ENCODE results near the gene GRID2.

GRID2 gene

GRCh38 chr4:93080316-93080715 lies 776.5 kb downstream of the GRID2 start:
- Histone ChIP-seq H3K36me3 (ENCODE audit: control insufficient read depth, insufficient read depth, low read length, severe bottlenecking) (no peaks in the 10 kb centered on the region), H3K27me3 (replicated peaks; ENCODE audit: control insufficient read depth, insufficient read depth, low read length) (no peaks in the 10 kb centered on the region), H3K9me3 (ENCODE audit: control insufficient read depth, low read length) (no peaks in the 10 kb centered on the region), H3K4me3 (ENCODE audit: low read length) (no peak overlapping the region), H3K4me1 (ENCODE audit: control insufficient read depth, insufficient read depth, low read length) (no peaks in the 10 kb centered on the region), H3K9ac (ENCODE audit: low read length) (no peak overlapping the region)
- DNase-seq (ENCODE audit: low read depth), result no peak

GRCh38 chr4:93084599-93085305 lies 781.0 kb downstream of the GRID2 start:
- no peak for DNase-seq (ENCODE audit: low read depth)
- H3K4me3 ChIP-seq (ENCODE audit: low read length), result no peak overlapping the region
- no peaks in the 10 kb centered on the region for H3K36me3 ChIP-seq (ENCODE audit: control insufficient read depth, insufficient read depth, low read length, severe bottlenecking)
- no peak overlapping the region for H3K9ac ChIP-seq (ENCODE audit: low read length)
- no peaks in the 10 kb centered on the region for H3K9me3 ChIP-seq (ENCODE audit: control insufficient read depth, low read length)
- H3K4me1 ChIP-seq (ENCODE audit: control insufficient read depth, insufficient read depth, low read length), result peaks cover 4% of the 10 kb centered on the region
- H3K27me3 ChIP-seq (replicated peaks; ENCODE audit: control insufficient read depth, insufficient read depth, low read length), result no peaks in the 10 kb centered on the region

- H3K9ac ChIP-seq (ENCODE audit: low read length), result no peak overlapping the region
- H3K9me3 ChIP-seq (ENCODE audit: control insufficient read depth, low read length), result no peaks in the 10 kb centered on the region
- peaks cover 4% of the 10 kb centered on the region for H3K4me1 ChIP-seq (ENCODE audit: control insufficient read depth, insufficient read depth, low read length)
- no peak for DNase-seq (ENCODE audit: low read depth)
- no peaks in the 10 kb centered on the region for H3K27me3 ChIP-seq (replicated peaks; ENCODE audit: control insufficient read depth, insufficient read depth, low read length)
- no peaks in the 10 kb centered on the region for H3K36me3 ChIP-seq (ENCODE audit: control insufficient read depth, insufficient read depth, low read length, severe bottlenecking)
- H3K4me3 ChIP-seq (ENCODE audit: low read length), result no peak overlapping the region
Observed at GRCh38 chr4:93086356-93086755, 782.6 kb downstream of the GRID2 start.

DNA sequence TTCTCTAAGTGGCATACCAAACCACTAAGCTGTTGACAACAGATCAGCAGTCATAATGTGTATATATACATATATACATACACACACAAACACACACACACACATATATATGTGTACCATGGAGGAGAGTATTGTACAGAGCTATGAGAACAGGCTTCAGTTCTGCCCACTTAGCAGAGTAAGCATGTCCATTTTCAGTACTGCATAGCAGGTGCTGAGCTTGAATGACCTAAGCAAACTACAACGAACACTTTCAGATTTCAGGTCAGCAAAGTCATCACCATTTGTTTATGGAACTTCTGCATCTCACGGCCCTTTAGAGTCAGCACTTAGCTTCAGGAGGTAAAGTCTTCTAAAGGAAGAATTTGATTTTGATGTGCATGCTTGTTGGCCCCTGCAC lies 789.0 kb downstream of the GRID2 start:
- Histone ChIP-seq H3K27me3 (replicated peaks; ENCODE audit: control insufficient read depth, insufficient read depth, low read length) (no peaks in the 10 kb centered on the region), H3K4me1 (ENCODE audit: control insufficient read depth, insufficient read depth, low read length) (peaks cover 4% of the 10 kb centered on the region), H3K36me3 (ENCODE audit: control insufficient read depth, insufficient read depth, low read length, severe bottlenecking) (no peaks in the 10 kb centered on the region), H3K9ac (ENCODE audit: low read length) (no peak overlapping the region), H3K4me3 (ENCODE audit: low read length) (no peak overlapping the region), H3K9me3 (ENCODE audit: control insufficient read depth, low read length) (no peaks in the 10 kb centered on the region)
- DNase-seq (ENCODE audit: low read depth), result no peak

GRCh38 chr4:93103042-93103441 lies 799.3 kb downstream of the GRID2 start:
- Histone ChIP-seq H3K4me3 (ENCODE audit: low read length) (no peak overlapping the region), H3K9ac (ENCODE audit: low read length) (no peak overlapping the region), H3K36me3 (ENCODE audit: control insufficient read depth, insufficient read depth, low read length, severe bottlenecking) (no peaks in the 10 kb centered on the region), H3K27me3 (replicated peaks; ENCODE audit: control insufficient read depth, insufficient read depth, low read length) (no peaks in the 10 kb centered on the region), H3K9me3 (ENCODE audit: control insufficient read depth, low read length) (no peaks in the 10 kb centered on the region), H3K4me1 (ENCODE audit: control insufficient read depth, insufficient read depth, low read length) (no peaks in the 10 kb centered on the region)
- DNase-seq (ENCODE audit: low read depth), result no peak

DNA sequence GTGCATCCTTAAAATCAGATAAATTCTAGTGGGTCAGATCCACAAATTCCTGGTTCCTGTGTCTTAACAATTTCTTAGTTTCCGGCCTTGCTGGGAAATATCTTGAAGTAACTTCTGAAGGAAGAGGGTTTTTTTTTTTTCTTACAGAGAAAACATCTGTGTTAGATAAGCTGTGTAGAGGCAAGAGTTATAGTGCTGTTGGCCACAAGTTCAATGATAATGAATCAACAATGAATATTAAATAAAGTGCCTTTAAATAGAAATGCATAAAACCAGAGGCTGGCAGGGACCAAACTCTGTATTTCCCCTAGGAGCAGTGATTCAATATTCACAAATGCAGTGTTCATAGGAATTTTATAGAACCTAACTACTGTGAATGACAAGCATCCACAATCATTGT lies 812.9 kb downstream of the GRID2 start:
- Histone ChIP-seq H3K4me3 (ENCODE audit: low read length) (no peak overlapping the region), H3K9me3 (ENCODE audit: control insufficient read depth, low read length) (no peaks in the 10 kb centered on the region), H3K9ac (ENCODE audit: low read length) (no peak overlapping the region), H3K27me3 (replicated peaks; ENCODE audit: control insufficient read depth, insufficient read depth, low read length) (no peaks in the 10 kb centered on the region), H3K4me1 (ENCODE audit: control insufficient read depth, insufficient read depth, low read length) (no peaks in the 10 kb centered on the region), H3K36me3 (ENCODE audit: control insufficient read depth, insufficient read depth, low read length, severe bottlenecking) (no peaks in the 10 kb centered on the region)
- DNase-seq (ENCODE audit: low read depth), result no peak

DNA sequence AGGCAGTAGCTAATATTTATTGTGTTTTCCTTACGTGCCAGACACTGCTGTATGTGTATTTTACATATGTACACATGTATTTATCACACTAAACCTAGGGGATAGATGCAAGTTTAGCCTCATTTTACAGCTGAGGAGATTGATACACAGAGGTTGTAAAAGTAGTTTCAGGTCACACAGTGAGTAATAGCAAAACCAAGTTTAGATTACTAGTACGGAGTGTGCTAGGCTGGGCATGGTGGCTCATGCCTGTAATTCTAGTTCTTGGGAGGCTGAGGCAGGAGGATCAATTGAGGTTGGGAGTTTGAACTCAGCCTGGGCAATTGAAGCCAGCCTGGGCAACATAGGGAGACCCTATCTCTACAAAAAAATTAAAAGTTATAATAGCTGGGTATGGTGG lies 823.7 kb downstream of the GRID2 start:
- H3K9me3 ChIP-seq (ENCODE audit: control insufficient read depth, low read length), result no peaks in the 10 kb centered on the region
- no peak overlapping the region for H3K9ac ChIP-seq (ENCODE audit: low read length)
- no peaks in the 10 kb centered on the region for H3K27me3 ChIP-seq (replicated peaks; ENCODE audit: control insufficient read depth, insufficient read depth, low read length)
- no peak overlapping the region for H3K4me3 ChIP-seq (ENCODE audit: low read length)
- no peaks in the 10 kb centered on the region for H3K4me1 ChIP-seq (ENCODE audit: control insufficient read depth, insufficient read depth, low read length)
- no peaks in the 10 kb centered on the region for H3K36me3 ChIP-seq (ENCODE audit: control insufficient read depth, insufficient read depth, low read length, severe bottlenecking)
- no peak for DNase-seq (ENCODE audit: low read depth)

DNA sequence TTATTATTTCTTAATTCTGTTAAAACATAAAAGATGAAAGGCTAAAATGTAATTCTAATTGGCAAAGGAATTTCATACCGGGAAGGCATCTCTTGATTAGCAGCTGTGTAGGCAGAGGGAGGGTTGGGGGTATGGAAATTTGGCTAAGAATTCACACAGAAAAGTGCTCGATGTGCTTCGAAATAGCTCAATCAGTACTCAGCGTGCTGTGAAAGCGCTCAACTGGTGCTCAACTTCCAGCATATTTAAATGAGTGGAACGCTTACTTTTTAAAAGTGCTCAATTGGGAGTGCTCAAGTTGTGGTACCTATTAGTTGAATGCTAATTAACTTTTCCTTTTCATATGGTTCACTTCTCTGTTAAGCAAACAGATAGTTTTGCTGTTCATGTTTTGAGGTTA lies 828.9 kb downstream of the GRID2 start:
- Histone ChIP-seq H3K4me1 (ENCODE audit: control insufficient read depth, insufficient read depth, low read length) (no peaks in the 10 kb centered on the region), H3K9ac (ENCODE audit: low read length) (no peak overlapping the region), H3K36me3 (ENCODE audit: control insufficient read depth, insufficient read depth, low read length, severe bottlenecking) (no peaks in the 10 kb centered on the region), H3K4me3 (ENCODE audit: low read length) (no peak overlapping the region), H3K27me3 (replicated peaks; ENCODE audit: control insufficient read depth, insufficient read depth, low read length) (no peaks in the 10 kb centered on the region), H3K9me3 (ENCODE audit: control insufficient read depth, low read length) (no peaks in the 10 kb centered on the region)
- no peak for DNase-seq (ENCODE audit: low read depth)

DNA sequence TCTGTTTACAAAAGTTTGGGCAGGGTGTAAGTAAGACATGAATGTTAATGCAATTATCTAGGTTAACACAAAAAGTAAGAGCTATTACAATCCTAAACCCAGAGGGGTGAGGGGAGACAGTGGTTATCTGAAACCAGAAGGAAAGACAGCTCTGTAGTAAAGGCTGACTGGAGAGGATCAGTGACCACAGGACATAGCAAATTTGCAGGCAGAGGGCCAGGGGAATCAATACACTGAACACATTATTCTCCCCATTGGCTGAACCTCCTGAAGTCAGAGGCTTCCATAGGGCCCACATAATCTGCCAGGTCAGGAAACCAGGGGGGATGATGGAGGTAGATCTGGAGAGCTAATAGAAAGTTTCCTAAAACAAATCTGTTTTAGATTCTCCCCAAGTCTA lies 835.4 kb downstream of the GRID2 start:
- Histone ChIP-seq H3K9ac (ENCODE audit: low read length) (no peak overlapping the region), H3K9me3 (ENCODE audit: control insufficient read depth, low read length) (no peaks in the 10 kb centered on the region), H3K27me3 (replicated peaks; ENCODE audit: control insufficient read depth, insufficient read depth, low read length) (no peaks in the 10 kb centered on the region), H3K4me3 (ENCODE audit: low read length) (no peak overlapping the region), H3K36me3 (ENCODE audit: control insufficient read depth, insufficient read depth, low read length, severe bottlenecking) (no peaks in the 10 kb centered on the region), H3K4me1 (ENCODE audit: control insufficient read depth, insufficient read depth, low read length) (no peaks in the 10 kb centered on the region)
- DNase-seq (ENCODE audit: low read depth), result no peak

DNA sequence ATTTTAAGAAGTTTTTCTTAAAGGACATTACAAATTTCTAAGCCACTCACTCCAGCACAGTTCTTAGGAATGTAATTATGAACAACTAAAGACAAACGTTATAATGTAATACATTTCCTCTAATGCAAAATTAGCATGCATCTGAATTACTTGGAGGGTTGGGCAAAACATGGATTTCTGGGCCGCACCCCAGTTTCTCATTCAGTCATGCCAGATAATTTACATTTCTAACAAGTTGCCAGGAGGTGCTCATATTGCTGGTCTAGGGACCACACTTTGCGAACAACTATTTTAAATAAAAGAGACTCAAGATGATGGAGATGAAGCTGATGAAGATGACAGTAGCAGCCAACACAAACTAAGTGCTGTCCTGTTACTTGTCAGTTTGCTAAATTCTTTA lies 840.1 kb downstream of the GRID2 start:
- no peak overlapping the region for H3K4me3 ChIP-seq (ENCODE audit: low read length)
- H3K27me3 ChIP-seq (replicated peaks; ENCODE audit: control insufficient read depth, insufficient read depth, low read length), result no peaks in the 10 kb centered on the region
- H3K36me3 ChIP-seq (ENCODE audit: control insufficient read depth, insufficient read depth, low read length, severe bottlenecking), result no peaks in the 10 kb centered on the region
- H3K9ac ChIP-seq (ENCODE audit: low read length), result no peak overlapping the region
- H3K4me1 ChIP-seq (ENCODE audit: control insufficient read depth, insufficient read depth, low read length), result no peaks in the 10 kb centered on the region
- H3K9me3 ChIP-seq (ENCODE audit: control insufficient read depth, low read length), result no peaks in the 10 kb centered on the region
- DNase-seq (ENCODE audit: low read depth), result no peak

GRCh38 chr4:93144644-93145043 lies 840.9 kb downstream of the GRID2 start:
- no peak overlapping the region for H3K9ac ChIP-seq (ENCODE audit: low read length)
- no peaks in the 10 kb centered on the region for H3K9me3 ChIP-seq (ENCODE audit: control insufficient read depth, low read length)
- no peak for DNase-seq (ENCODE audit: low read depth)
- no peaks in the 10 kb centered on the region for H3K27me3 ChIP-seq (replicated peaks; ENCODE audit: control insufficient read depth, insufficient read depth, low read length)
- no peaks in the 10 kb centered on the region for H3K36me3 ChIP-seq (ENCODE audit: control insufficient read depth, insufficient read depth, low read length, severe bottlenecking)
- H3K4me3 ChIP-seq (ENCODE audit: low read length), result no peak overlapping the region
- no peaks in the 10 kb centered on the region for H3K4me1 ChIP-seq (ENCODE audit: control insufficient read depth, insufficient read depth, low read length)

DNA sequence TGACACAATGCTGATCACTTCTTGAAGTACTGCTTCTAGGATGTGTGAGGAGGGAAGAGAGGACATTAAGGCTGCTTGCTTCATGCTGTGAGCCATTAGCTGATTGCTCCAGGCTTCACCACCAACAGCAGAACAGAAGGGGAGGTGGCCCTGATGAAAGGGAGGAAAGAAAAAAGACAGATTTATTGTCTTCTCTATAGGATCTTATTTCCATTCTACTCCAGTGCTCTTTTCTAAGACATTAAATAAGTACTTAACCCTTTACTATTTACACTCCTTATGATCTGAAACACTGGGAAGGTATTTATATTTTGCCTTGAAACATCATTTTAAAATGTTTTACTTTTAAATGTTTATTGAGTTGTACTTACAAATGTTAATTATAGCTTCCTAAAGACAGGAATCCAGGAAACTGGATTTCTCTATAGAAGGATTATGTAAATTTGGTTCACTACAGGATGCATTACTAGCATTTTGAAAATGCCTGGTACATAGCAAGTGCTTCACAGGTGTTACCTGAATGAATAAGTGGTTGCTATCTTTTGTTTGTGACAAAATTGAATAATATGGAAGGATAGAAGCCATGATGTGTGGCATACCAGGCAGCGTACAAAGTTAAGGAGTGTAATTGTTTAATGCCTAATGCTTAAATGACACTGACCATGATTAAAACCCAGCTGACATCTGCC lies 843.9 kb downstream of the GRID2 start:
- no peak for DNase-seq (ENCODE audit: low read depth)
- H3K4me3 ChIP-seq (ENCODE audit: low read length), result no peak overlapping the region
- H3K9ac ChIP-seq (ENCODE audit: low read length), result no peak overlapping the region
- H3K27me3 ChIP-seq (replicated peaks; ENCODE audit: control insufficient read depth, insufficient read depth, low read length), result no peaks in the 10 kb centered on the region
- no peaks in the 10 kb centered on the region for H3K9me3 ChIP-seq (ENCODE audit: control insufficient read depth, low read length)
- no peaks in the 10 kb centered on the region for H3K4me1 ChIP-seq (ENCODE audit: control insufficient read depth, insufficient read depth, low read length)
- H3K36me3 ChIP-seq (ENCODE audit: control insufficient read depth, insufficient read depth, low read length, severe bottlenecking), result no peaks in the 10 kb centered on the region

Data from adipocyte (in vitro differentiated cells).